ENCODE data around the gene FYCO1. TPM values are rescaled to one million over a fixed set of nuclear protein-coding genes. Genes with fewer than 3 reads are reported as not detected.

Gene FYCO1
- total RNA-seq, 2 experiments from 2014 or later, result 12.1 to 14.5 TPM

Other genes with a start within 250 kb of the FYCO1 start
- under 1 TPM; 0.08 to 0.13 TPM for gene SLC6A20, start 199.3 kb downstream of the FYCO1 start, total RNA-seq
- 10 to 100 TPM in 1 of 2 experiments, 1 to 10 TPM in 1; 9.7 to 10.8 TPM for gene LZTFL1, start 153.7 kb downstream of the FYCO1 start, total RNA-seq
- 1 to 10 TPM; 1.5 to 1.8 TPM for gene CCR9, start 109.3 kb downstream of the FYCO1 start, total RNA-seq
- gene CXCR6, start 52.4 kb downstream of the FYCO1 start, total RNA-seq, result 1 to 10 TPM; 8.0 to 8.8 TPM
- not detected for gene XCR1, start 31.7 kb upstream of the FYCO1 start, total RNA-seq
- gene CCR1, start 212.5 kb upstream of the FYCO1 start, total RNA-seq, result under 1 TPM; 0.36 to 0.48 TPM
- not detected for gene CCR3, start 246.6 kb upstream of the FYCO1 start, total RNA-seq